ENCODE data around the gene ISG20. TPM values are rescaled to one million over a fixed set of nuclear protein-coding genes. Genes with fewer than 3 reads are reported as not detected.
A peak's percentile ranks its signal among the peaks of the same experiment; 100 is the strongest.
"Not testable (repeated sequence)": the region's sequence is repeated elsewhere in the genome, so short reads cannot be mapped to it uniquely, and the experiment has no call there.

The ISG20 gene
- total RNA-seq, 1 experiment from 2014 or later, result 75.6 TPM

GRCh38 chr15:88636654-88637053 lies 2.2 kb upstream of the ISG20 start:
- no peak for TF ChIP-seq CTCF (IDR thresholded peaks at IDR 0.05; ENCODE audit: unreplicated experiment)
- DNase-seq, result no peak
- BruUV-seq (replicated peaks), result no TSS peak
- Mint-ChIP-seq H3K4me1 (ENCODE audit: low read depth, unreplicated experiment) (peaks cover 49% of the 10 kb centered on the region), H3K27ac (ENCODE audit: unreplicated experiment) (peak overlapping the region; percentile 93), H3K36me3 (ENCODE audit: insufficient read depth, unreplicated experiment) (peaks cover 56% of the 10 kb centered on the region), H3K9me3 (ENCODE audit: low read depth, unreplicated experiment) (no peaks in the 10 kb centered on the region), H3K4me3 (ENCODE audit: low read depth, unreplicated experiment) (peak overlapping the region; percentile 76), H3K27me3 (ENCODE audit: unreplicated experiment) (no peaks in the 10 kb centered on the region)
- CTCF ChIA-PET, result interaction anchor here (1.1 kb wide), 1 partner anchor 14 kb away, joined by 4 read pairs; no protein-coding TSS in a partner anchor
- intact Hi-C loops (cut with micrococcal nuclease; ENCODE audit: unreplicated experiment), result no loop called here

- intact Hi-C loops (cut with micrococcal nuclease; ENCODE audit: unreplicated experiment), result no loop called here
- no peaks in the 10 kb centered on the region for H3K9me3 Mint-ChIP-seq (ENCODE audit: low read depth, unreplicated experiment)
Measured at GRCh38 chr15:88637436-88637835, 1.4 kb upstream of the ISG20 start.

GRCh38 chr15:88637841-88638625 lies 783 bp upstream of the ISG20 start:
- peak overlapping the region; percentile 76 for H3K4me3 Mint-ChIP-seq (ENCODE audit: low read depth, unreplicated experiment)
- no peak for TF ChIP-seq CTCF (IDR thresholded peaks at IDR 0.05; ENCODE audit: unreplicated experiment)
- H3K27ac Mint-ChIP-seq (ENCODE audit: unreplicated experiment), result peak overlapping the region; percentile 93
- H3K27me3 Mint-ChIP-seq (ENCODE audit: unreplicated experiment), result no peaks in the 10 kb centered on the region
- CTCF ChIA-PET, result interaction anchor here (0.9 to 1.8 kb wide), 6 partner anchors 14 to 450 kb away, joined by 3 to 13 read pairs (median 8); partner anchors contain the start of genes ABHD2 and AEN
- BruUV-seq (replicated peaks), result TSS peak; percentile 87
- peaks cover 58% of the 10 kb centered on the region for H3K36me3 Mint-ChIP-seq (ENCODE audit: insufficient read depth, unreplicated experiment)
- intact Hi-C loops (cut with micrococcal nuclease; ENCODE audit: unreplicated experiment), result loop anchor here (1.0 kb wide), 1 partner anchor 21 kb away; no protein-coding TSS in a partner anchor
- peaks cover 49% of the 10 kb centered on the region for H3K4me1 Mint-ChIP-seq (ENCODE audit: low read depth, unreplicated experiment)
- DNase-seq, result no peak
- H3K9me3 Mint-ChIP-seq (ENCODE audit: low read depth, unreplicated experiment), result no peaks in the 10 kb centered on the region

More at GRCh38 chr15:88637436-88637835, 1.4 kb upstream of the ISG20 start:
- no peak for TF ChIP-seq CTCF (IDR thresholded peaks at IDR 0.05; ENCODE audit: unreplicated experiment)
- Mint-ChIP-seq H3K36me3 (ENCODE audit: insufficient read depth, unreplicated experiment) (peaks cover 56% of the 10 kb centered on the region), H3K27ac (ENCODE audit: unreplicated experiment) (peak overlapping the region; percentile 93), H3K4me3 (ENCODE audit: low read depth, unreplicated experiment) (peak overlapping the region; percentile 76), H3K27me3 (ENCODE audit: unreplicated experiment) (no peaks in the 10 kb centered on the region), H3K4me1 (ENCODE audit: low read depth, unreplicated experiment) (peaks cover 49% of the 10 kb centered on the region)
- CTCF ChIA-PET, result interaction anchor here (1.8 kb wide), 1 partner anchor 16 kb away, joined by 9 read pairs; the partner anchor contains the start of gene AEN
- no peak for DNase-seq
- BruUV-seq (replicated peaks), result no TSS peak

- CTCF ChIA-PET, result interaction anchor here (0.6 kb wide), 1 partner anchor 164 kb away, joined by 3 read pairs; no protein-coding TSS in a partner anchor
- Mint-ChIP-seq H3K27ac (ENCODE audit: unreplicated experiment) (no peak overlapping the region), H3K27me3 (ENCODE audit: unreplicated experiment) (no peaks in the 10 kb centered on the region), H3K36me3 (ENCODE audit: insufficient read depth, unreplicated experiment) (peaks cover 48% of the 10 kb centered on the region), H3K4me1 (ENCODE audit: low read depth, unreplicated experiment) (peaks cover 37% of the 10 kb centered on the region), H3K9me3 (ENCODE audit: low read depth, unreplicated experiment) (no peaks in the 10 kb centered on the region), H3K4me3 (ENCODE audit: low read depth, unreplicated experiment) (no peak overlapping the region)
- BruUV-seq (replicated peaks), result no TSS peak
- DNase-seq, result no peak
- intact Hi-C loops (cut with micrococcal nuclease; ENCODE audit: unreplicated experiment), result no loop called here
- TF ChIP-seq CTCF (IDR thresholded peaks at IDR 0.05; ENCODE audit: unreplicated experiment), result no peak
Measured at GRCh38 chr15:88641959-88642452, 3.2 kb downstream of the ISG20 start.

- H3K9me3 Mint-ChIP-seq (ENCODE audit: low read depth, unreplicated experiment); intact Hi-C loops (cut with micrococcal nuclease; ENCODE audit: unreplicated experiment); BruUV-seq (replicated peaks); DNase-seq; H3K27ac Mint-ChIP-seq (ENCODE audit: unreplicated experiment); CTCF ChIA-PET; H3K4me3 Mint-ChIP-seq (ENCODE audit: low read depth, unreplicated experiment); H3K27me3 Mint-ChIP-seq (ENCODE audit: unreplicated experiment): not testable (repeated sequence)
- Mint-ChIP-seq H3K4me1 (ENCODE audit: low read depth, unreplicated experiment) (peaks cover 37% of the 10 kb centered on the region), H3K36me3 (ENCODE audit: insufficient read depth, unreplicated experiment) (peaks cover 47% of the 10 kb centered on the region)
Measured at GRCh38 chr15:88642514-88642913, 3.7 kb downstream of the ISG20 start.
